GM21737 (cell line): ENCODE data around the gene HDAC3.

Experiments used
- ATAC-seq: cut with Tn5 transposase; IDR thresholded peaks from one replicate; pipeline ENCODE4 v1.9.1; 2021; ENCODE audit warnings: mild to moderate bottlenecking, moderate library complexity; ENCODE audit not compliant: unreplicated experiment

Gene HDAC3

DNA sequence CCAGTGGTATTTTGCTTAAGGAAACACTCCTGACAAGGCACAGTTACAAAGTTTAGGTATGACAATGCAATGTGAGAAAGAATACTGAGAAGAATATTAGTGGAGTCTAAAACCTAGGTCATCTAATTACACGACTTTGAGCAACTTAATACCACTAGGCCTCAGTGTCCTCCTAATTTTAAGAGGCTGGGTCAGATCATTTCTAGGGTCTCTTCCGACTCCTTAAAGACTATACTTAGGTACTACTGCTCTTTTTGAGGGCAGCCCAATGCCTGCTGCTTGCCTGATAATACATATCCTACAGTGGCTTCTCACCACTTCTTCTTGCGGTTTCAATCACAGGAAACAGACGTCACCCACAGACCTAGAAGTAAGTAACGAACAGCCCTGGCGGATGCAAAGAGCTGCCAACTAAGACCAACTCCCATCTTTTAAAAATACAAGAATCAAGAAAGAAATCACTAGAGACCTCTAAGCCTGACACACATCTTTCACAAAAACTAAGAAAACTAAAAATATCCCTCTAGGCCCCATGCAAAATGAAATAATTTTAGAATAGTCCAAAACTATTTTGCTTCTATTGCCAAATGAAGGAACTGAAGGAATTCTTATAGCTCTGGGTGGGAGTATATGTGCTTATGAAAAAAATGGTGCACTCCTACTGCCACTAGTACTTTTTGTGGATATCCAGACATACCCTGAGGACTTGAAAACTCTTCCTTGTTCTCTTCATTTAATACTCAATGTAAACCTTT lies 30.9 kb downstream of the HDAC3 start:
- ATAC-seq, result peak; percentile 93

DNA sequence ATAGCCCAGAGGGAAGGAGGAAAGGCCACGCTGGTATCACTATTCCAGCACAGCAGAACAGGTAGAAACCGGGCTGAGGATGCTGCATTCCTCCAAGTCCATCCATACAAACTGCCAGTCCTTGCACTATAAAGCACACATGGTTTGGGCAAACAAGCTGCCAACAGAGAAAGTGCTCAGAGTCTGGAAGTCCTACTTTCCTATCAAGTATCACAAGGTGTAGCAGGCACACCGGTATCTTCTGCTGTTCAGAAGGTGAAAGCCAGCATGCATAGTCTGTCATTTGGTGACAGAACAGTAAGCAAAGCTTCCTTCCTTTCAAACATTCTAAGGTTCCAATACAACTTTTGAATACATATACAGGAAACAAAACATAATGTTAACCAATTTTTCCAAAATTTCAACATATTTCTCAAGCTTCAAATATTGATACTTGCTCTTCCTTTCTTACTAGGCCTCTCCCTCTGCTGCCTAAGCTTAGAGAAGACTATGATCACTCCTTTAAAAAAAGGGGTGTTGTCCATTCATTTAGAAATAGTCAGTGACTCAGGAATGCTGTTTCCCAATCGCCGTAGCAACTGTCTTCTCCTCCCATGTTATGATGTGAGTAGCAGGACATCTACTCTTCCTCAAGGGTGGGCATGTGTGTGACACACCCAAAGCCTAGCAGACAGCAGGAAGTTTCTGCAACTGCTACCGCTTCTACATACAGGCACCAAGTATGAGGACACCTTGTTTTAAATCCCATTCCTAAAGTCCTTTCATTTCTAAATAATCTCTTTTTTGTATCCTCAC lies 32.5 kb downstream of the HDAC3 start:
- no peak for ATAC-seq

DNA sequence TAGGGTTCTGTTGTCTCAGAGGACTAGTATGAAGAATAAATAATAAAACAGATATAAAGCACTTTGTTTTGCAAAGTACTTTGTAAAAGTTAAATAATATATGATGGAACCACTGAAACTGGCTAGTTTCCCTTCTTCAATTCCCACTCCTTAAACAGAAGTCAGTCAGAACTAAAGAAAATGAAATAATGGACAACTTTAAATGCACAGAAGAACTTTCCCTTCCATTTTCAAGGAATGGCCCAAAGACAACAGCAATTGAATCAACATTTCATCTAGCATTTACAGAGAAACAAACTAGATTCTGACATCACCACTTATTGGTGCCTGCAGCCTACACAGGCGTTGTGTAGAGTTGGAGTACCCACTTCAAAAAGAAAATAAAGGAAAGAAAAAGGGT lies 34.0 kb downstream of the HDAC3 start:
- no peak for ATAC-seq

DNA sequence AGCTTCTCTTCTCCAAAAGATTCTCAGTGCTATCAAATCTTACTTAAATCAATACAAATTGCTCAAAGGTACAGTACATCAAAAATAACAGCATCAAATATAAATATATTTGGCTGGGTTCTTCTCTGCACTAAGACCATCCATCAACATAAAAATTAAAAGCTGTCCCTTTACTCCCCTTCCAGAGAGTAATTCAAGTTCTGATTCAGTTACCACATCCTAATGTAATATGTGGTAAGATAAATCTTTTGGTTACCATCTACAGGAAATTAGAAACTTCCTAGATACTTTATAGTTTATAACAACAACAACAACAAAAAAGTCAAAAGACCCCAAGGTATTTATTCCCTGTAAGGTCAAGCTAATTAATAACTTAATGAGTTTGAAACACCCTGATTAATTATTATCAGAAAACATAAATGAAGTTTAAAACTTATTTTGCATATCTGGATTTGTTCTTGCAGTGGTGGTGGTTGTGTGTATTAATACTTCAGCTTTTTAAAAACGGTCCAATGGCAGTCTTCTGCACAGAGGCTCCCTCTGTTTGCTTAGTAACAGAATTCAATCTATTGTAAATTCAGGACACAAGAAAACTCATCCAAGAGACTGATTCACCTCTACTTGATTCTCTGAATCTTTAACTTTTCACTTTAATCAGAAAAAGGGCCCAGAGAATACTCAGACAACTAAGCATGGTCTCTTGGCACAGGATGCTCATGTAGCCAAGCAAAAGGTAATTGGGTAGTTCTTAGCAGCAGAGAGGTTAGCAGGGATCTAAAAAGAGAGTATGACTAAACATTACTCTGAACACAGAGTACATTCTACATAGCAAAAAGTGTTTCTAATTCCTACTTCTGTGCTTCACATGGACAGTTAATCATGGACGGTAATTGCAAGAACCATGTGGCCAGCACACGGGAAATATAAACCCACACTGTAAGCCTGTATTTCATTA lies 38.0 kb downstream of the HDAC3 start:
- ATAC-seq, result no peak

DNA sequence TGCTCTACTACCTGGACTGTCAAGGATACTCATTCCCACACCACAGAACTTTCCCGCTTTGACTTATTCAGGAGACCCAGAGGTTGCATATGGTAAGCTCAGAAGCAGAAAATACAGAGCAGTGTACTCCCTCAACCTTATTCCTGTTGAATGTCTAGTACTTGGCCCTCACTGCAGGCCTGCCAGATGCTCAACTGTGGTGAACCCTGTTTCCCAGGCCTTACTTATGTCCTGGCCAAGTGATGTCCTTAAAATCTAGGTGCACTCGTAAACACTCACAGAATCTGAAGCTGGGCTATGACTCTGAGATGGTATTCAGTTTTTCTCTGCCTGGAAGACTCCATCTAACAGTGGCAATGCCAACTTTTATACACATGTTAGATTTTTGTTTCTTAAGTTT lies 38.8 kb downstream of the HDAC3 start:
- ATAC-seq, result no peak

GRCh38 chr5:141597394-141597793 lies 39.3 kb downstream of the HDAC3 start:
- ATAC-seq, result no peak

DNA sequence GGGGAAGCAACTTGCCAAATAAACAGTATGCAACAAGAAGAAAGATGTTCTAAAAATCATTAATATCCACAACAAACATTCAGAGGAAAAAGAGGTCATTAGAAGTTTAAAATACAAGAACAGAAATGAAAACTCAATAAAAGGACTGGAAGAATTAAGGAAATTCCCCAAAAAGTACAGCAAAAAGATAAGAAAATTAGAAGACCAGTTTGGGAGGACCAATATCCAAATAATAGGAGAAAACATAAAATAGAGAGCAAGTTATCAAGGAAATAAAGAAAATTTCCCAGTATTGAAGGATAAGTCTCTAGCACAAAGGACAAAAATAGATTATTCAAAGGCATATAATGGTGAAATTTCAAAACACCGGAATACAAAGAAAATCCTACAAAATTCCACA lies 39.8 kb downstream of the HDAC3 start:
- no peak for ATAC-seq

DNA sequence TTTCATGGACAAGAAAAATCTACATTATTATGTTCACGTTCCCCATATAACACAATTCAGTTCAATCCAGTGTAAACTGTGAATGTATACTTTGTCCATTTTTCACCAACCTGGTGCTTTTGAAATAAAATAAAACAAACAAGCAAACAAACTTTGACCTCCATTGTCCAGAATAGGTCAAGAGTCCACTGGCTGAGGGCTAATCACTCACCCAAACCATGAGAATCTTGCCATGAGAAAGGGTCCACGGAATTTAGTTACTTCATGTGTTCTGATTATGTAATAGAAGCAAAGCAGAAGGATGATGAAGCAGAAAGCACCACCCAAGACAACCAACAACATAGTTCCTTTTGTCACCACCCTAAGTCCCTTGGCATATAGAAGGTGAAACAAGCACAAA lies 46.5 kb downstream of the HDAC3 start:
- ATAC-seq, result no peak

GRCh38 chr5:141586246-141586645 lies 50.4 kb downstream of the HDAC3 start:
- no peak for ATAC-seq

DNA sequence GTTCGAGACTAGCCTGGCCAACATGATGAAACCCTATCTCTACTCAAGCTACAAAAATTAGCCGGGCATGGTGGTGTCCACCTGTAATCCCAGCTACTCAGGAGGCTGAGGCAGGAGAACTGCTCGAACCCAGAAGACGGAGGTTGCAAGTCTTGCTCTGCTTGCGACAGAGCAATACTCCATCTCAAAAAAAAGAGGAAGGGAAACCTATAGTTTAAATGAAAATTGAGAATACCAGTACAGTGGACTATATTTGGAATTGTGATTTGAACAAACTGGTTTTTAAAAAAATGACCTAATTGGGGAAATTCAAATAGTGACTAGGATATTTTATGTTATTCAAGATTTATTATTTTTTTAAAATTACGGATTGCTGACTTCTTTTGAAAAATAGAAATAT lies 51.1 kb downstream of the HDAC3 start:
- ATAC-seq, result no peak

- no peak for ATAC-seq
Observed at GRCh38 chr5:141574122-141574510, 62.5 kb downstream of the HDAC3 start.

DNA sequence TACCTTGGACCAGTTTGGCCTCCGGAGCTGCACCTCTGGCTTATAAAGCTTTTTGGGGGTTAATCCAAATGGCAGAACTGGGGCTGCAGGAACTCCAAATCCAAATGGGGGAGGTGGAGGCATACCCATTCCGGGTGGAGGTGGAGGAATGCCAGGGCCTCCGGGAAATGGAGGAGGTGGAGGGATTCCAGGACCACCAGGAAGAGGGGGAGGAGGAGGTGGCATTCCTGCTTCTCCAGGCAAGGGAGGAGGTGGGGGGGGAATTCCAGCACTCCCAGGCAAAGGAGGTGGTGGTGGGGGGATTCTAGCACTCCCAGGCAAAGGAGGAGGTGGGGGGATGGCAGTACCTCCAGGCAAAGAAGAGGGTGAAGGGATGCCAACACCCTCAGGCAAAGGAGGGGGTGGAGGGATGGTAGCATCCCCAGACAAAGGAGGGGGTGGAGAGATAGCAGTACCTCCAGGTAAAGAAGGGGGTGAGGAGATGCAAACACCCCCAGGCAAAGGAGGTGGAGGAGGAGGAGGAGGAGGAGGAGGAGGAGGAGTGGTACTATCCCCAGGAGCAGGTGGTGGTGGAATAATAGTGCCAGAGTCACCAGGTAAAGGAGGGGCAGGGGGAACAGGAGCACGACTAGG lies 63.0 kb downstream of the HDAC3 start:
- ATAC-seq, result no peak
